Measurements from ENCODE around the gene IMPG2.
"Not testable (repeated sequence)": the region's sequence is repeated elsewhere in the genome, so short reads cannot be mapped to it uniquely, and the experiment has no call there.

The IMPG2 gene

GRCh38 chr3:101320475-101320874 is at the start of gene IMPG2:
Gene IMPG2, minus strand, starts transcription at chr3:101320575. Its CDS starts 203 bp downstream, at chr3:101320372.
- no peak for DNase-seq (ENCODE audit: low spot score)

GRCh38 chr3:101362406-101362805 is 42.0 kb upstream of the IMPG2 start:
- DNase-seq (ENCODE audit: low spot score) = no peak

GRCh38 chr3:101351829-101352228 is 31.5 kb upstream of the IMPG2 start:
- DNase-seq (ENCODE audit: low spot score) = no peak

- no peak for DNase-seq (ENCODE audit: low spot score)
Observed at GRCh38 chr3:101340591-101340990, 20.2 kb upstream of the IMPG2 start.

- no peak for DNase-seq (ENCODE audit: low spot score)
Observed at GRCh38 chr3:101333883-101334282, 13.5 kb upstream of the IMPG2 start.

GRCh38 chr3:101329016-101329673 is 8.8 kb upstream of the IMPG2 start:
- DNase-seq (ENCODE audit: low spot score) = no peak

GRCh38 chr3:101325393-101326134 is 5.2 kb upstream of the IMPG2 start:
- DNase-seq (ENCODE audit: low spot score) = no peak

- DNase-seq (ENCODE audit: low spot score) = no peak
Observed at GRCh38 chr3:101319531-101319930, 844 bp downstream of the IMPG2 start.

GRCh38 chr3:101312545-101312944 is 7.8 kb downstream of the IMPG2 start:
- DNase-seq (ENCODE audit: low spot score) = no peak

- no peak for DNase-seq (ENCODE audit: low spot score)
Observed at GRCh38 chr3:101311676-101312075, 8.7 kb downstream of the IMPG2 start.

GRCh38 chr3:101310978-101311375 is 9.4 kb downstream of the IMPG2 start:
- no peak for DNase-seq (ENCODE audit: low spot score)

- DNase-seq (ENCODE audit: low spot score) = not testable (repeated sequence)
Observed at GRCh38 chr3:101308147-101308772, 12.1 kb downstream of the IMPG2 start.

GRCh38 chr3:101303836-101304235 is 16.5 kb downstream of the IMPG2 start:
- no peak for DNase-seq (ENCODE audit: low spot score)

- no peak for DNase-seq (ENCODE audit: low spot score)
Observed at GRCh38 chr3:101303089-101303731, 17.2 kb downstream of the IMPG2 start.

- DNase-seq (ENCODE audit: low spot score) = peak; percentile 51
Observed at GRCh38 chr3:101300073-101300472, 20.3 kb downstream of the IMPG2 start.

- DNase-seq (ENCODE audit: low spot score) = no peak
Observed at GRCh38 chr3:101292027-101292426, 28.3 kb downstream of the IMPG2 start.

GRCh38 chr3:101288294-101288693 is 32.1 kb downstream of the IMPG2 start:
- no peak for DNase-seq (ENCODE audit: low spot score)

GRCh38 chr3:101284757-101285156 is 35.6 kb downstream of the IMPG2 start:
- no peak for DNase-seq (ENCODE audit: low spot score)

- no peak for DNase-seq (ENCODE audit: low spot score)
Observed at GRCh38 chr3:101281521-101282030, 38.8 kb downstream of the IMPG2 start.

- DNase-seq (ENCODE audit: low spot score) = no peak
Observed at GRCh38 chr3:101279765-101280385, 40.5 kb downstream of the IMPG2 start.

GRCh38 chr3:101279162-101279561 is 41.2 kb downstream of the IMPG2 start:
- no peak for DNase-seq (ENCODE audit: low spot score)

GRCh38 chr3:101278727-101279126 is 41.6 kb downstream of the IMPG2 start:
- no peak for DNase-seq (ENCODE audit: low spot score)
